NOMO-1 (cell line): ENCODE results near the gene MORN2.
A peak's percentile ranks its signal among the peaks of the same experiment; 100 is the strongest.

Source experiments
- DNase-seq, 2 experiments: peaks; one replicate each; lab custom pipeline; 2025; ENCODE audit not compliant: unreplicated experiment in 2 of 2; lab: John Stamatoyannopoulos, UW

MORN2 gene

DNA sequence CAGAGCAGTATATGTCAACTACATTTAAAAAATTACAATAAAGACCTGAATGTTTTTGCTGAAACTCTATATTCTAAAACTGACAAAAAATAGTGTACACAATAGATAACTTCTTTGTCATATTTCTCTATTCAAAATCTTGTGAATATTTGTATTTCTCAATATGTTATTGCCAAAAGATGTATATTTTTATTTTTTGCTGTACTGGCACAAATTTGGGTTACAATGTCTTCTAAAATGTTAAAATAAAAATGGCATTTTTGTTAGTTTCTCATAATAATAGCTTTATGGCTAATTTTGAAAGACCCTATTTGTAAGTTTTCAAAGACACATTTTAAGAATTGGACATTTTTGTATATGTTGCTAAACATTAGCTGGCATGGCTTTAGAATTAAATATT is 13.3 kb downstream of the MORN2 start:
- no peak for DNase-seq

GRCh38 chr2:38889575-38889974 is 13.8 kb downstream of the MORN2 start, which contains the start of gene ARHGEF33:
TSS of gene ARHGEF33 (plus strand) at chr2:38889875. CDS start at chr2:38919448, 29,573 bp downstream.
- DNase-seq = no peak

- peak in 1 of 2 experiments; percentile 43 for DNase-seq
Measured at GRCh38 chr2:38892819-38893218, 17.0 kb downstream of the MORN2 start.

DNA sequence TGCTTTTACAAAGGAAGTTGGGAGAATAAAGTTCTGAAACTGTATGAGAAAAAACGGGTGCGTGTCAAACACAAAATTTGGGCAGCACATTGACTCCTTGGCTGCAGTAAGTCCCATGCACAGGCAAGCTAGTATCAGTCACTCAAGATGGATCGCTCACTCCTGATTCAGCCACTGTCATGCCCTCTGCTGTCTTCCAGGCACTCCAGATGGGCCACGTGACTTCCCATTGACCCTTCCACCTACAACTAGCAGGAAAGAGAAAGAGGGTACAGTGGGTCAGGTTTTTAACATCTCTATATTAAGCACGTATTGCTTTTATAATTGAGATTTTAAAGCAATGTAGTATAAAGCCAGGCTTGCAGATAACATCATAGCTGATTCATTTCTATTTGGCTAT is 22.5 kb downstream of the MORN2 start:
- no peak for DNase-seq

- DNase-seq = no peak
Measured at GRCh38 chr2:38900726-38901125, 24.9 kb downstream of the MORN2 start.

- DNase-seq = no peak
Measured at GRCh38 chr2:38905251-38905650, 29.5 kb downstream of the MORN2 start.

DNA sequence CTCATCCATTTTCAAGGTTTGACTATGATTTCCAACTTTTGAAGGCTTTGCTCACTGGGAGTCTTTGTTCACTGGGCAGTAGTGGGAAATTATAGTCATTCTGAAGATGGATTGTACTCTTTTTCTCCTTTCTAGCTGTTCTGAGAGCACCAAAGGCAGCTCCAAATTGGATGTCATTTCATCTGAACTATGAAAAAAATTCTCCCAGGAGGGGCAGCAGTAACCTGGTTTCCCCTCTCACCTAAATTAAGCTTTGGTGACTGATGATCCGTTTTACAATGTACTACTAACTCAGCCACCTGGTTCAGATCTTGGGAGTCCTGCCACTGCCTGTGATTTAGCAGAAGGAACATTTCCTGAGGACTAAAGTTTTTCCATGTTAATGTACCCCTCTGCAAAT is 31.5 kb downstream of the MORN2 start:
- no peak for DNase-seq

DNA sequence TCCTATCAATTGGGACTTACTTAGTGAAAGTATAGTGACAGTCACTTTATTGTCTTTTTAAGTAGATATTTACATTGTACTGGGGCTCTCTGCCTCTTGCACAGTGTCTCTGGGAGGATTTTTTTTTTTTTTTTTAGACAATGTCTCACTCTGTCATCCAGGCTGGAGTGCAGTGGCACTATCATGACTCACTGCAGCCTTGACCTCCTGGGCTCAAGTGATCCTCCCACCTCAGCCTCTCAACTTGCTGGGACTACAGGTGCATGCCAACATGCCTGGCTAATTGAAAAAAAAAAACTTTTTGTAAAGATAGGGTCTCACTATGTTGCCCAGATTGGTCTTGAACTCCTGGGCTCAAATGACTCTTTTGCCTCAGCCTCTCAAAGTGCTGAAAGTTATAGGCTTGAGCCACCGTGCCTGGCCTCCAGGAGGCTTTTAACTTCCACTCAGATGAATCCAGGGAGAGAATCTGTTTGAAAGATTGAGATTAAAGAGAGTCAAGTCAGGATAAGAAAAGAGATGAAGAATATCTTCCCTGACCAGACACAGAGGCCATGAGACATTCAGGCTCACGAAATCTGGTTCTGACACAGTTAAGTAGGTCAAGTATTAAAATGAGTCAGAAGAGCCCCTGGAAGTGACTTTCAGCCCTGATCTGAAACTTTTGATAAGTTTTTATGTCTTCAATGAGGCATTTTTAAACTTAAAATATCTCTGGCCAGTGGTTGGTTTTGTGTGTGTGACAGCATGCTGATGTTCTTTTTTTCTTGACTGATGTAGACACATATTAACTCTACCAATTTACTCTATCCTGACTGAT is 32.2 kb downstream of the MORN2 start:
- no peak for DNase-seq

- DNase-seq = no peak
Measured at GRCh38 chr2:38909872-38910271, 34.1 kb downstream of the MORN2 start.

GRCh38 chr2:38911191-38911590 is 35.4 kb downstream of the MORN2 start:
- no peak for DNase-seq

DNA sequence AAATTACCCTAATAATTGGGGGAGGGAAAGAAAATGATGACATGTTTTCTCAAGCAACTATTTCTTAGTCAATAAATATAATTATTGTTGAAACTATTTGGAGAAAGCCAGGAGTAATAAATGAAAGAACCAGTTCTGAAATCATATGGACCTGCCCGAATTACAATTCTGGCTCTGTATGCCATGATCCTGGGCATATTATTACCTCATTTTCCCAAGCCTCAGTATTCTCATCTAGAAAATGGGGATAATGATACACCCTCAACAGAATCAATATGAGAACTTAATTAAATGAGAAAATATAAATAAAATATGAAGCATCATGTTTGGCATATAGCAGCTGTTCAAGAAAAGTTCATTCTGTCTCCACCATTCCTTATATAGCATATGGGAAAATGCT is 36.8 kb downstream of the MORN2 start:
- DNase-seq = no peak

DNA sequence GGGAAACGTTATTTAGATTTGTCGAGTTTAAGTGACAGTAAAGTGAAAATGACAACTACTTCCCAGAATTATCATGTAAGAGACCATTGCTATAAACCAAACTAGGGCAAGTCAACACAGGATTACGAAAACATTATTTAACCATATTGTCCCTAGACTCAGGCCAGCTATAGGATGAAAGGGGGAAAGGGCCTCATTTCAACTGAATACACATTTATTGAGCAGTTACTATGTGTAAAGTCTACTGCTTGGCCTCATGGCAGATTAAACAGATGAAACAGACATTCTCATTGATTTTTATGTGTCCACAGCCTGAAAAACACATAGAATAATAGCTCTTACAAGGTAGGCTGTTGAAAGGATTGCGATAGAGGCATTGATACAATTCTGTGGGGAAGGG is 46.6 kb downstream of the MORN2 start:
- no peak for DNase-seq

DNA sequence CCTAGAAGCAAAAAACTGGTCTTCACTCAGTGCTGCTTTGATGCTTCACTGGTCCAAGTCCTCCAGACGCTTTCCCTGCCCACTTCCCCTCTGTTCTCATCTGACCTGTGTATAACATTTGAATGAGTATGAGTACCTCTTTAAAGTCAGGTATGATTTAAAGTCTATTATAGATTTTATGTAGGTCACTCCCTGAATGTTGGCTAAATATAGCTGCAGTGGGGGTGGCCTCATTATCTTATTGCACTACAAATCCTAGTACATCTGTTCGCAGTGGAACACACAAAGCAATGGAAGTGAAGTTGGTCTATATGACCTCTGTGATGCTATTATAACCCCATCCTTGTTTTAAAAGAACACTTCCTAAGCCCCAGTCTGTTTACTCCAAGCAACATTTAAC is 47.1 kb downstream of the MORN2 start:
- no peak for DNase-seq

DNA sequence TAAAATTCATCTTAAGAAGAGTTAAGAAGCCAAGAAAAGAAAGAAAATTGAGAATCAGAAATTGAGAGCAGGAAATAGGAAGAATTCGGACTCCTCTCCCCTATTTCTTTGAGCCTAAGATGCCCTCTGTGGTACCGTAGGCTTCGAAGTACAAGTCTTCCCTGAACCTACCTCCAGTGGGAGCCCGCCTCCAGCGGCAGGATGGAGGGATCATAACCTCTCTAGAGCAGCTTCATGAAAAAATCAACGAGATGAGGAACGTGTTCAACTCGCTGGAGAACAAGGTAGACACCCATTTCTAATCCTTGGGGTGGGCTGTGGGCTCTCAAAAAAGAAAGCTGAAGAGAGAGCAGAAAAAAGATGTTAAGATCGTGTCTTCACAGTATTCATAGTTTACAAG is 50.2 kb downstream of the MORN2 start:
- no peak for DNase-seq

DNA sequence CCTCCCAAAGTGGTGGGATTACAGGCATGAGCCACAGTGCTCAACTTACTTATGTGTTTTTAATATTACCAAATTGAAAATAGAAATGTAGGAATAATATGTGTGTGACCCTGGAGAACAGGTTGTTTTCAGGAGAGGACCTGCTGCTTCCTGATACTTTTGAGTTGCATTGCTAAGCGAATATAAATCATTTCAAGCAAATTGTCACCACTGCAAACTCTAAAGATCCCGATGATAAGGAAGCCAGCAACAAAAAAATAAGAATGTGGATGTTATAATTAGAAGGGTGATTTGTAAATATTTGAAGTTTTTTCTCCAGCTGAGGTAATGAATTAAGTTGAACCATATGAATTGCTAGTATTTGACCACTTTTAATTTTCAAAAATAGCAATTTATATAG is 54.8 kb downstream of the MORN2 start:
- no peak for DNase-seq
